Glomerular endothelial cell (primary cell): ENCODE results near the gene REEP1. TPM values are rescaled to one million over a fixed set of nuclear protein-coding genes. Genes with fewer than 3 reads are reported as not detected.

Experiments used
- DNase-seq: peaks from one replicate; pipeline ENCODE4 v3.0.0-alpha.2; 2011; ENCODE audit warnings: low read depth, low spot score; ENCODE audit errors: extremely low read depth
- total RNA-seq: library from RNA; depleted of rRNA; stranded (reverse); fragments of >200 nt; gene quantifications from 2 replicates; pipeline ENCODE4 v1.2.3, GENCODE V29; 2015

REEP1 gene
- 0.05 and 0.06 TPM in 2 replicates for total RNA-seq

- no peak for DNase-seq
Measured at GRCh38 chr2:86337244-86337835, at the start of gene REEP1. TSS of gene REEP1 (minus strand) at chr2:86337626. CDS start at chr2:86337510, 116 bp downstream.

- no peak for DNase-seq
Measured at GRCh38 chr2:86383844-86384243, 46.4 kb upstream of the REEP1 start.

- DNase-seq = no peak
Measured at GRCh38 chr2:86382698-86383097, 45.3 kb upstream of the REEP1 start.

GRCh38 chr2:86382108-86382507 is 44.7 kb upstream of the REEP1 start:
- no peak for DNase-seq

GRCh38 chr2:86378469-86378868 is 41.0 kb upstream of the REEP1 start:
- DNase-seq = no peak

- DNase-seq = no peak
Measured at GRCh38 chr2:86375623-86376022, 38.2 kb upstream of the REEP1 start.

GRCh38 chr2:86372641-86373502 is 35.4 kb upstream of the REEP1 start:
- no peak for DNase-seq

GRCh38 chr2:86372133-86372532 is 34.7 kb upstream of the REEP1 start:
- DNase-seq = no peak

GRCh38 chr2:86371527-86371926 is 34.1 kb upstream of the REEP1 start:
- no peak for DNase-seq

- DNase-seq = no peak
Measured at GRCh38 chr2:86370579-86370978, 33.2 kb upstream of the REEP1 start.

- no peak for DNase-seq
Measured at GRCh38 chr2:86368161-86368824, 30.9 kb upstream of the REEP1 start.

GRCh38 chr2:86367499-86367777 is 30.0 kb upstream of the REEP1 start:
- DNase-seq = no peak

GRCh38 chr2:86366651-86367498 is 29.4 kb upstream of the REEP1 start:
- DNase-seq = no peak

- no peak for DNase-seq
Measured at GRCh38 chr2:86364894-86365293, 27.5 kb upstream of the REEP1 start.

GRCh38 chr2:86360776-86361175 is 23.4 kb upstream of the REEP1 start:
- DNase-seq = no peak

GRCh38 chr2:86358957-86359356 is 21.5 kb upstream of the REEP1 start:
- DNase-seq = no peak

GRCh38 chr2:86357392-86357963 is 20.1 kb upstream of the REEP1 start:
- no peak for DNase-seq

GRCh38 chr2:86352727-86353221 is 15.3 kb upstream of the REEP1 start:
- no peak for DNase-seq

- DNase-seq = no peak
Measured at GRCh38 chr2:86352137-86352726, 14.8 kb upstream of the REEP1 start.

- no peak for DNase-seq
Measured at GRCh38 chr2:86350751-86351150, 13.3 kb upstream of the REEP1 start.
